ENCODE data around the gene RPS3A. TPM values are rescaled to one million over a fixed set of nuclear protein-coding genes. Genes with fewer than 3 reads are reported as not detected.

The RPS3A gene
- total RNA-seq, 4 donors from 2014 or later: 3,268 to 3,938 (median 3,553) TPM

DNA sequence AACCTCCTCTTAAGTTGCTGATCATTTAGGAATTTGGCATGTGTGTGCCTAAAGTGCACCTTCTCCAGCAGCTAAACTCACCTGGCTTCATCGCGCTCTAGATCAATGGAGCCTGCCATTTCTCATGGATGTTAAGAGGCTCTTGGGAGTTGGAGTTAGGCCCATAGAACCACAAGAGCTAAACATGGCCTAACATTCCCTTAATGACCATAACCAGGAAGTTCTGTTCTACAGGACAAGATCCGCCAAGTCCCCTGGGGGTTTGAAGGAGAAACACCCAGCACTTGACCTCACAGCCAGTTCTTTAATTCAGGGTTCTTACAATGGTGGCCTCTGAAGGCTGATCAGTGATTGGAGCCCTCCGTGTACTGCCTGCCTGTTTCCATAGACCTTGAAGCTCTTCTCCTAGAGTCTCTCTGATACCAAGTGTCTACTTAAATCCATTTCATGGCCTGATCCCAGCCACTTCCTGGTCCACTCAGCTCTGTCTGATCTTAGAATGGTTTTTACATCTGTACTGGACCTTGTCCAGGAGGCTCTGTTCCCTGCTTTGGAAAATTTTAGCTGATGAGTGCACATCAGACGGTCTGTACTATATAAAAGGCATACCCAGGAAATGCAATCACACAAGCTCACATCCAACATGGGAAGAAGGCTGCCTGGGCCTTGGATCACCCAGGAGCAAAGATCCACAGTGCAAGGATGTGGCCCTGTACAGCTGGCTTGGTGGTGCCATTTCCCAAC, 45.1 kb downstream of the RPS3A start:
- TF ChIP-seq, protein P1, sequence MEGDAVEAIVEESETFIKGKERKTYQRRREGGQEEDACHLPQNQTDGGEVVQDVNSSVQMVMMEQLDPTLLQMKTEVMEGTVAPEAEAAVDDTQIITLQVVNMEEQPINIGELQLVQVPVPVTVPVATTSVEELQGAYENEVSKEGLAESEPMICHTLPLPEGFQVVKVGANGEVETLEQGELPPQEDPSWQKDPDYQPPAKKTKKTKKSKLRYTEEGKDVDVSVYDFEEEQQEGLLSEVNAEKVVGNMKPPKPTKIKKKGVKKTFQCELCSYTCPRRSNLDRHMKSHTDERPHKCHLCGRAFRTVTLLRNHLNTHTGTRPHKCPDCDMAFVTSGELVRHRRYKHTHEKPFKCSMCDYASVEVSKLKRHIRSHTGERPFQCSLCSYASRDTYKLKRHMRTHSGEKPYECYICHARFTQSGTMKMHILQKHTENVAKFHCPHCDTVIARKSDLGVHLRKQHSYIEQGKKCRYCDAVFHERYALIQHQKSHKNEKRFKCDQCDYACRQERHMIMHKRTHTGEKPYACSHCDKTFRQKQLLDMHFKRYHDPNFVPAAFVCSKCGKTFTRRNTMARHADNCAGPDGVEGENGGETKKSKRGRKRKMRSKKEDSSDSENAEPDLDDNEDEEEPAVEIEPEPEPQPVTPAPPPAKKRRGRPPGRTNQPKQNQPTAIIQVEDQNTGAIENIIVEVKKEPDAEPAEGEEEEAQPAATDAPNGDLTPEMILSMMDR (IDR thresholded peaks at IDR 0.05; ENCODE audit: low read depth): no peak

GRCh38 chr4:151147000-151147399, 47.6 kb downstream of the RPS3A start:
- TF ChIP-seq, protein P1 (IDR thresholded peaks at IDR 0.05; ENCODE audit: low read depth): no peak

- TF ChIP-seq, protein P1 (IDR thresholded peaks at IDR 0.05; ENCODE audit: low read depth): no peak
These were observed 48.8 kb downstream of the RPS3A start for GRCh38 chr4:151148261-151148660.

DNA sequence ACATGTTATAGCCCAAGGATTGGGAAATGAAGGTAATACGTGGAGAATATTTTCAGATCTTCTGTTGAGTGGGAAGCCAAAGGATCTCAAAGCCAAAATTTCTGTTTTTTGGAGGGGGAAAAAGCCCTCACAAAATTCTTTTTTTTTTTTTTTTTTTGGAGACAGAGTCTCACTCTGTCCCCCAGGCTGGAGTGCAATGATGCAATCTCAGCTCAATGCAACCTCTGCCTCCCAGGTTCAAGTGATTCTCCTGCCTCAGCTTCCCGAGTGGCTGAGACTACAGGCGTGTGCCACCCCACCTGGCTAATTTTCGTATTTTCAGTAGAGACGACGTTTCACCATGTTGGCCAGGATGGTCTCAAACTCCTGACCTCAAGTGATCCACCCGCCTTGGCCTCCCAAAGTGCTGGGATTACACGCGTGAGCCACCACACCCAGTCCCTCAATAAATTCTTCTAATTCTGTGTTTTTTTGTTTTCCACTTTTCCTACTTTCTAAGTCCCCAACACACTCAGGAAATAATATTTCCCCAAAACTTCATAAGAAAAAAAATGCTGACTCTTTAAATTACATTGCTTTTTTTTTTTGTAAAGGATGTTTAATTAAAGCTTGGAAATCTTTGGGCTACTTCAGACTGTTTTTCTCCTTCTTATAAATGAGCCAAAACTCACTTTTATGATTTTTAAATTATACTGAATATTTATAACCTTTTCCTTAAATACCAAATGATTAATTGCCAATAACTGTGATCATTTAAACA, 51.6 kb downstream of the RPS3A start:
- TF ChIP-seq, protein P1 (IDR thresholded peaks at IDR 0.05; ENCODE audit: low read depth): no peak

DNA sequence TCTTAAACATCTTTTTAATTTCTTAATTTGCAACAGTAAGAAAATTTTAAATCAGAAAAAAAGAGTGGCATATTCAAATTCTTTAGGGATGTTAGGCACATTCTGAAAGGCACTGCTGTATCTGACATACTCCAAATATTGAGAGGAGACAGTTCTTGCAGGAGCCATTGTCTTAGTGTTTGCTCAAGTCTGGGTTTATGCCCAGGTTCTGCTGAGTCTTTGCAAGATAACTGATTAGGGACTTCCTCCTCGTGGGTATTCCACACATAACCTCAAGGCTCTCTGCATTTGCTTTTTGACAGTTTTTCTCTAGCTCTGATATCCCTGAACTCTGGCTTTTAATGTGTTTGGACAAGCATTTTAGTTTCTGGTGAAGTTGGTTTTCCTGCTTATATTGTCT, 52.6 kb downstream of the RPS3A start:
- TF ChIP-seq, protein P1 (IDR thresholded peaks at IDR 0.05; ENCODE audit: low read depth): no peak

DNA sequence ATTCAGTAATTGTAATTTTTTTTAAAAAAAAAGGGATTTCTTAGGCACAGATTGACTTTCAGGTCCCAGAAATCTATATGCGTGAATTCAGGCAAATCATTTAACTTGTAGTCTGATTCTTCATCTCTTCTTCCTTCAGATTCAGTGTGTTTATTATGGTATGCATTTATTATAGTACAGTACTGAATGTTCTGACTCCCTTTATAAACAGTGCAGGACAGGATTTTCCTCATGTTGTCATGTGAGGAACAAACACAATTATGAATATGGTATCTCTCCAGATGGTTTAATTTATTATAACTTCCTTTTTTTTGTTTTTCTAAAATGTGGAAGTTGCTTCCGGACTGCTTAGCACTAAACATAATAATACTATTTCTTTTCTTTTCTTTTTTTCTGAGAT, 54.2 kb downstream of the RPS3A start:
- TF ChIP-seq, protein P1 (IDR thresholded peaks at IDR 0.05; ENCODE audit: low read depth): no peak

Small RNAs within 50 kb of the gene (small RNA-seq; reads per million reads assigned to genes)
- gene SNORD73A: not detected
- gene SNORD73B: 1.9 reads per million, percentile 36 among the genes with 10 or more reads in this experiment

Other genes with a start within 250 kb of the RPS3A start
- gene LRBA, start 84.3 kb upstream of the RPS3A start, total RNA-seq: 10 to 100 TPM; 28.3 to 38.2 (median 32.1) TPM
- gene PRSS48, start 177.5 kb downstream of the RPS3A start, total RNA-seq: not detected
- 100 to 1,000 TPM; 269 to 357 (median 314) TPM for gene SH3D19, start 226.0 kb downstream of the RPS3A start, total RNA-seq

Data from subcutaneous adipose tissue (tissue), 4 donors.